Measurements from ENCODE around the gene P2RY2. TPM values are rescaled to one million over a fixed set of nuclear protein-coding genes. Genes with fewer than 3 reads are reported as not detected.

P2RY2 gene
- total and polyA plus RNA-seq, 3 donors from 2014 or later, result 0.94 to 3.6 (median 2.0) TPM

DNA sequence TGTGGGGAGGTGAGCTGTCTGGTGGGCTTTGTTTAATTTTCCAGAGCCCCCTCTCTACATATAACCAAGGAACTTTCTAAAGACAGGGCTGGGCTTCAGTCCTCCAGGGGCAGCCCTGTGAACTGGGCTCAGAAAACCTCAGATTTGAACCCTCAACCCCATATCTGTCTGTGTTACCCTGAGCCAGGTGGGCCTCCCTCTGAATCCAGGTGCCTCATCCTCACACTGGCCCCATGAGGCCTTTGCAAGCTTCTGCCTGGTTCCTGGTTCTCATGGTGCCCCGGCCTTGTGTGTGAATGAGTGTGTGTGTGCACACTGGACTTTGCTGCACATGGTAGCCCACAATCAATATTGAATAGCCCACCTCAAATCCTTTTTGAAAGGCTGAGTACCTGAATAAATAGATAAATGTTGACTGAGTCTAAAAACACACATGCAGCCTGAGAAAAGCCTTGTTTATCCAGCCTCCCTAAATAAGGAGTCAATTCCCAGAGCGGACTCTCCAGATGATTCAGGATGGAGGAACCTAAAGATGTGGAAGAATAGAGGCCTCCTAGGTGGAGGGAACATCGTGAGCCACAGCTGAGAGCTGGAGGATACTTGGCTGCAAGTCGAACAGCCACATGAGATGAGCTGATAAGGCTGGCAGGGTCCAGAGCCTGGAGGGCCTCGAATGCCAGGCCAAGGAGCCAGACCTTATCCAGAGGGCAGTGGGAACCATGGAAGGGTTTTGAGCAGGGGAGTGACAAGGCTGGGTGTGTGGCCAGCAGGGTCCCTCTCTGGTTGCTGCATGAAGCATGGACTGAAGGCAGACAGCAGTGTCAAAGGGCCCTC, 28.1 kb upstream of the P2RY2 start:
- H3K9me3 ChIP-seq, result no peaks in the 10 kb centered on the region
- DNase-seq, result no peak
- H3K4me3 ChIP-seq, result no peak overlapping the region
- TF ChIP-seq CTCF (IDR thresholded peaks at IDR 0.05), result no peak
- TF ChIP-seq POLR2A (IDR thresholded peaks at IDR 0.05), result no peak
- H3K27ac ChIP-seq, result no peak overlapping the region
- intact Hi-C loops (cut with DNase I; ENCODE audit: low total_unique reads), result loop anchor here (10.0 kb wide), 1 partner anchor 95 kb away; no protein-coding TSS in a partner anchor
- 73 to 74% methylated on average over 5 of the region's 5 CpGs for WGBS, 2 donors
- no peaks in the 10 kb centered on the region for H3K36me3 ChIP-seq (ENCODE audit: low read depth, missing control alignments)
- H3K27me3 ChIP-seq, result no peaks in the 10 kb centered on the region
- no peaks in the 10 kb centered on the region for H3K4me1 ChIP-seq

DNA sequence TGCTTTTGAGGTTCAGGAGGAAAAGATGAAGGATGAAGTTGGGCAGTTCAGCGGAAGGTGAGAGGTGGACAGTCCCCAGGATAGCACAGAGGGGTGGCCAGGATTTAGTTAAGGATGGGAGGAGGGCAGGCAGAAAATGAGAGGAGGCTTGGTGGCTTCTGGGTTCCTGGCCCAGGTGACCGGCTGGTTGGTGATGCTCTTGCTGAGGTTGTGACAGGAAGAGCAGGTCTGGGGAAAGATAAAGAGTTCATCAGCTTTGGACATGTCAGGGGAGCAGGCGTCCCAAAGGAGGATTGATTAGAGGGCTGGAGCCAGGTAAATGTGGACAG, 27.6 kb upstream of the P2RY2 start:
- Histone ChIP-seq H3K4me1 (no peaks in the 10 kb centered on the region), H3K36me3 (ENCODE audit: low read depth, missing control alignments) (no peaks in the 10 kb centered on the region), H3K9me3 (no peaks in the 10 kb centered on the region), H3K27ac (no peak overlapping the region), H3K4me3 (no peak overlapping the region), H3K27me3 (no peaks in the 10 kb centered on the region)
- intact Hi-C loops (cut with DNase I; ENCODE audit: low total_unique reads), result no loop called here
- 88 to 100% methylated on average over 3 of the region's 3 CpGs for WGBS, 2 donors
- DNase-seq, result no peak
- TF ChIP-seq POLR2A (IDR thresholded peaks at IDR 0.05), result no peak
- TF ChIP-seq CTCF (IDR thresholded peaks at IDR 0.05), result no peak

- TF ChIP-seq CTCF (IDR thresholded peaks at IDR 0.05) (no peak), POLR2A (IDR thresholded peaks at IDR 0.05) (no peak)
- H3K4me3 ChIP-seq, result no peak overlapping the region
- intact Hi-C loops (cut with DNase I; ENCODE audit: low total_unique reads), result no loop called here
- no peaks in the 10 kb centered on the region for H3K27me3 ChIP-seq
- H3K4me1 ChIP-seq, result no peaks in the 10 kb centered on the region
- no peak overlapping the region for H3K27ac ChIP-seq
- H3K36me3 ChIP-seq (ENCODE audit: low read depth, missing control alignments), result no peaks in the 10 kb centered on the region
- no peaks in the 10 kb centered on the region for H3K9me3 ChIP-seq
- no peak for DNase-seq
- 97 to 100% methylated on average over 1 to 6 of the region's 6 CpGs for WGBS, 2 donors
These were observed 26.9 kb upstream of the P2RY2 start for GRCh38 chr11:73191151-73191550.

DNA sequence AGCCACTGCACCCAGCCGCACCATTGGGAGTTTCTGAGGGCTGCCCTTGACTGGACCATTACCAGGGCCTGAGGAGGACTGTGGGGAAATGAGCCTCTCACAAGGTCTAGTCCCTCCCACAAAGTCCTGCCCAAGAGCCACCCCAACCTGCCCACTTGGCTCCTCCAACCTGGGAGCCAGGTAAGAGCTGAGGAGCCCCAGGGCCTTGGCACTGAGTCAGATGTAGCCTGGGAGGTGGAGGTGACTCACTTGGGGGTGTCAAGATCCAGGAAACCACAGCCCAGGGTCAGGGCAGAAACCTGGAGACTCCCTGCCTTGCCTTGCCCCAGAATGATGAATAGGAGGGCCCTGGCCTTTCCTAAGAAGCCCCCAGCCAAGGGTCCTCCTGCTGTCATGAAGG, 25.8 kb upstream of the P2RY2 start:
- Histone ChIP-seq H3K9me3 (no peaks in the 10 kb centered on the region), H3K27ac (no peak overlapping the region), H3K4me3 (no peak overlapping the region), H3K27me3 (no peaks in the 10 kb centered on the region), H3K4me1 (no peaks in the 10 kb centered on the region), H3K36me3 (ENCODE audit: low read depth, missing control alignments) (no peaks in the 10 kb centered on the region)
- DNase-seq, result no peak
- intact Hi-C loops (cut with DNase I; ENCODE audit: low total_unique reads), result no loop called here
- no peak for TF ChIP-seq CTCF (IDR thresholded peaks at IDR 0.05)
- WGBS, 2 donors, result 90 to 100% methylated on average over 1 of the region's 1 CpG
